IgD-negative memory B cell (primary cell): ENCODE results near the gene TTC9C. TPM values are rescaled to one million over a fixed set of nuclear protein-coding genes. Genes with fewer than 3 reads are reported as not detected.
"Not testable (repeated sequence)": the region's sequence is repeated elsewhere in the genome, so short reads cannot be mapped to it uniquely, and the experiment has no call there.

Experiments used
- H3K27ac Mint-ChIP-seq, 3 donors: one replicate each; pipeline ENCODE4 v1.8.0; 2020 to 2022; ENCODE audit warnings: mild to moderate bottlenecking in 3 of 3, mixed read lengths in 3 of 3, moderate library complexity in 1 of 3
- H3K27me3 Mint-ChIP-seq: one replicate; pipeline ENCODE4 v1.8.0; 2021; ENCODE audit warnings: mixed read lengths
- H3K36me3 Mint-ChIP-seq: one replicate; pipeline ENCODE4 v1.8.0; 2020; ENCODE audit warnings: mild to moderate bottlenecking, mixed read lengths
- H3K4me1 Mint-ChIP-seq, 3 donors: one replicate each; pipeline ENCODE4 v1.8.0; 2020 to 2022; ENCODE audit warnings: mixed read lengths in 3 of 3, mild to moderate bottlenecking in 1 of 3
- H3K4me3 Mint-ChIP-seq, 4 donors: one replicate each; pipeline ENCODE4 v1.8.0; 2020 to 2022; ENCODE audit warnings: mild to moderate bottlenecking in 4 of 4, mixed read lengths in 4 of 4, moderate library complexity in 3 of 4
- H3K9me3 Mint-ChIP-seq, 3 donors: one replicate each; pipeline ENCODE4 v1.8.0; 2020 to 2021; ENCODE audit warnings: mixed read lengths in 3 of 3, mild to moderate bottlenecking in 1 of 3
- polyA plus RNA-seq: library from polyadenylated mRNA; unstranded; fragments of 300-500 nt; fragmentation: Illumina TruSeq; gene quantifications from one replicate; pipeline ENCODE4 v1.2.3, GENCODE V29; 2021

TTC9C gene
- polyA plus RNA-seq, 1 donor from 2014 or later: 35.0 TPM

DNA sequence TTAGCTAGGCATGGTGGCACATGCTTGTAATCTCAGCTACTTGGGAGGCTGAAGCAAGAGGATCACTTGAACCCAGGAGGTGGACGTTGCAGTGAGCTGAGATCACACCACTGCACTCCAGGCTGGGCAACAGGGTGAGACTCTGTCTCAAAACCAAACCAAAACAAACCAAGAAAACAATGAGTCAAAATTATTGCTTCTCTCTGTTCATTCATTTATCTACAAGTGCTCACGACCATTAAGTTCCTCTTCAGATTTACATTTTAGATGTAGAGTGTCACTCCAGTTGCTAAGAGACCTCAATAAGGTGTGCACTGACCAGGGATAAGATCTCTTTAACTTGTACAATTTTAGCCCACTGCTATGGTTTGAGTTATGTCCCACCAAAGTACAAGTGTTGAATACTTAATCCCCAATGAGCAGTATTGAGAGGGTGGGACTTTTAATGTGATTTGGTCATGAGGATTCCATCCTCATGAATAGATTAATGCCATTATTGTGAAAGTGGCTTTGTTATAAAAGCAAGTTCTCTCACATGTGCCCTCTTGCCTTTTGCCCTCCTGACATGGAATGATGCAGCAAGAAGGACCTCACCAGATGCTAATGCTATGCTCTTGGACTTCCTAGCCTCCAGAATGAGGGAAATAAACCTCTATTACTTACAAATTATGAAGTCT, 8.8 kb upstream of the TTC9C start:
- H3K27me3 Mint-ChIP-seq: no peaks in the 10 kb centered on the region
- peak overlapping the region in 1 of 4 donors; percentile 36 for H3K4me3 Mint-ChIP-seq
- peak overlapping the region in 2 of 3 donors; percentile 15 to 75 for H3K27ac Mint-ChIP-seq
- peaks cover 10% of the 10 kb centered on the region for H3K36me3 Mint-ChIP-seq
- no peaks in the 10 kb centered on the region for H3K9me3 Mint-ChIP-seq
- peaks cover 15 to 23% (median 20%) of the 10 kb centered on the region in 3 donors for H3K4me1 Mint-ChIP-seq

DNA sequence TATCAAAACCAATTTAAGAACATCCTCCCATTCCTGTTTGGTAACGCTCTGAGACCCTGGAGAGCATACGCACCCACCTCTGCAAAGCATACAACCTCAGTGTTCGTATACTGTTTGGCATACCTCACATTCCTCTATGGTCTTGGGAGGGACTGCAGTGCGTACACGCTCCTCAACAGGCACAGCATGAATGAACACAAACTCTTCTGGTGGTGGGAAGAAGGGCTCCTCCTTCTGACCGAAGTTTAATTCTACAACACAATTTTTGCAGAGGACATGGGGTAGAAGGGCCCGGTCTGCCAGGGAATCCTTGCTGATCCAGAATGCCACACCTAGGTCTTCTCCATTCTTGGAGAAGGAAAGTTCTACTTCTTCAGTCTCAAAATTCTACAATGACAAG, 6.3 kb upstream of the TTC9C start:
- Mint-ChIP-seq H3K27me3 (no peaks in the 10 kb centered on the region), H3K4me3 (peak overlapping the region in 1 of 4 donors; percentile 40), H3K27ac (peak overlapping the region in 1 of 3 donors; percentile 31), H3K4me1 (peaks cover 29 to 35% (median 29%) of the 10 kb centered on the region in 3 donors), H3K36me3 (peaks cover 13% of the 10 kb centered on the region), H3K9me3 (no peaks in the 10 kb centered on the region)

- Mint-ChIP-seq H3K27me3 (no peaks in the 10 kb centered on the region), H3K4me1 (peaks cover 31 to 33% (median 32%) of the 10 kb centered on the region in 3 donors), H3K4me3 (peak overlapping the region in 3 of 4 donors; percentile 97 to 100 (median 99)), H3K36me3 (peaks cover 10% of the 10 kb centered on the region), H3K27ac (peak overlapping the region; percentile 75 to 99 (median 87)), H3K9me3 (no peaks in the 10 kb centered on the region)
These were observed 4.1 kb upstream of the TTC9C start for GRCh38 chr11:62724171-62724570.

DNA sequence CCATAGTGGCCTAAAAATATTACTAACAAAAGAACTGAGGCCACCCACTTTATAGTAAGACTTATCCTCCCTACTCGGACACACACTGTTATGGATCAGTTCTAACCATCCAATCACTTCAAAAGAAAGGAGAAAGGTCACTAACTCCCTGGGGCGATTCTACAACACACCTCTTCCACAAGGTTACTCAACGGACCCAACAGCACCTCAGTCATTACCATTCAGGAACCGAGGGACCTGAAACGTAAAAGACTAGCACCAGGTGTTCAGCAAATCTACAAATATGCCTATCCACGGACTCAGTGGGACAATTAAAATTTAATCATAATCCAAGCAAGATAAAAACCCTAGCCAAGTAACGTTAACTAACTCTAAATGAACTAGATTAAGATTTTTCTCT, 2.6 kb upstream of the TTC9C start:
- no peaks in the 10 kb centered on the region for H3K27me3 Mint-ChIP-seq
- H3K27ac Mint-ChIP-seq: peak overlapping the region; percentile 90 to 99 (median 93)
- peaks cover 8% of the 10 kb centered on the region for H3K36me3 Mint-ChIP-seq
- no peaks in the 10 kb centered on the region for H3K9me3 Mint-ChIP-seq
- H3K4me1 Mint-ChIP-seq: peaks cover 29 to 34% (median 33%) of the 10 kb centered on the region in 3 donors
- peak overlapping the region; percentile 97 to 100 (median 100) for H3K4me3 Mint-ChIP-seq

- peaks cover 26 to 33% (median 33%) of the 10 kb centered on the region in 3 donors for H3K4me1 Mint-ChIP-seq
- peaks cover 6% of the 10 kb centered on the region for H3K36me3 Mint-ChIP-seq
- H3K9me3 Mint-ChIP-seq: no peaks in the 10 kb centered on the region
- peak overlapping the region; percentile 97 to 100 (median 100) for H3K4me3 Mint-ChIP-seq
- H3K27ac Mint-ChIP-seq: peak overlapping the region; percentile 90 to 99 (median 93)
- no peaks in the 10 kb centered on the region for H3K27me3 Mint-ChIP-seq
These were observed 2.0 kb upstream of the TTC9C start for GRCh38 chr11:62726156-62726914.

GRCh38 chr11:62726915-62727164, 1.4 kb upstream of the TTC9C start:
- Mint-ChIP-seq H3K27me3 (no peaks in the 10 kb centered on the region), H3K36me3 (peaks cover 6% of the 10 kb centered on the region), H3K4me1 (peaks cover 26 to 33% (median 33%) of the 10 kb centered on the region in 3 donors), H3K27ac (peak overlapping the region; percentile 90 to 99 (median 99)), H3K9me3 (no peaks in the 10 kb centered on the region), H3K4me3 (peak overlapping the region; percentile 97 to 100 (median 100))

DNA sequence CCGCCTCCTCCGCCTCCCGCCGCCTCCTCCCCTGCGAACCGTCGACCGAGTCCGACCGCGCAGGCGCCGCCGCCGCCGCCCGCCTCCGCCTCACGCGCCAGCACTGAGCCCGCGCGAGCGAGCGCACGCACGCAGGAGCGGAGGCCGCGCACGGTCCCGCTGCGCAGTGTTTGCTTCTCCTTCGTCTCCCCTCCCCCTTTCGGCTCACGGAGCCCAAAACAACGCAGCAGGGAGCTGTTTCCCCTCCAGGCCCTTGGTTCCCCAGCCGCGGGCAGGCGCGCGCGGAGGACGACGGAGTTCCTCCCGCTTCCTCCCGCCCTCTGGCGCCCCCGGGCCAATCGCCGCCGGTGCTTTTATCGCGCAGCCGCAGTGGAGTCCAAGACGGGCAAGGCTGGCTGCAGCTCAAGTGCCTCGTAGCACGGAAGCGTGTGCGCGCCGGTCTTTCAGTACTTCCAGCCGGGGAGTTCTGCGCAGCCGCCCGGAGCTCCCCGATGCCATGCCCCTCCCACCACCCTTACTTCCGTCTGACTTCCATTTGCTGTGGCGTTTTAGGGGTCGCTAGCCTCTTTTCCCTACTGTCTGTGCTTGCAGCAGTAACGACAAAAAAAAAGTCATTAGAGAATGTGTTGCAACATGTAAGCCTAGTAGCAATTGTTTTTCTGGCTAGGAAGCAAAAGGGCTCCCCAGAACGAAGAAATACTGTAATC, 968 bp upstream of the TTC9C start, which contains the start of gene HNRNPUL2:
Gene HNRNPUL2, minus strand, starts transcription at position 293 of the 707 bp plus-strand sequence. CDS start 301 bp downstream, outside the sequence.
- peak within 1 kb of the TSS; percentile 97 to 100 (median 100) for H3K4me3 Mint-ChIP-seq
- H3K9me3 Mint-ChIP-seq: no peaks in the 10 kb centered on the region
- H3K27ac Mint-ChIP-seq: peak within 1 kb of the TSS; percentile 99
- peaks cover 25 to 33% (median 30%) of the 10 kb centered on the region in 3 donors for H3K4me1 Mint-ChIP-seq
- peaks cover 5% of the 10 kb centered on the region for H3K36me3 Mint-ChIP-seq
- H3K27me3 Mint-ChIP-seq: no peaks in the 10 kb centered on the region

GRCh38 chr11:62727872-62728170, 465 bp upstream of the TTC9C start:
- Mint-ChIP-seq H3K4me1 (peaks cover 23 to 34% (median 30%) of the 10 kb centered on the region in 3 donors), H3K4me3 (peak overlapping the region; percentile 97 to 100 (median 100)), H3K27ac (peak overlapping the region; percentile 99), H3K36me3 (peaks cover 5% of the 10 kb centered on the region), H3K9me3 (no peaks in the 10 kb centered on the region), H3K27me3 (no peaks in the 10 kb centered on the region)

DNA sequence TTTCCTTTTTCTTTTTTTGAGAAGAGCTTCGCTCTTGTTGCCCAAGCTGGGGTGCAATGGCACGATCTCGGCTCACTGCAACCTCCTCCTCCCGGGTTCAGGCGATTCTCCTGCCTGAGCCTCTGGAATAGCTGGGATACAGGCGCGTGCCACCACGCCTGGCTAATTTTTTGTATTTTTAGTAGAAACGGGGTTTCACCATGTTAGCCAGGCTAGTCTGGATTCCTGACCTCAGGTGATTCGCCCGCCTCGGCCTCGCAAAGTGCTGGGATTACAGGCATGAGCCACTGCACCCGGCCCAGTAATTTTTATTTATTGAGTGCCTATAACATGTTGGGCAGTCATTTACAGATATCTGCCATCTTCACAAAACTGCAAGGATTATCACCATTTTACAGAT, 1.8 kb downstream of the TTC9C start:
- peak overlapping the region; percentile 77 to 100 (median 93) for H3K4me3 Mint-ChIP-seq
- not testable (repeated sequence) for H3K27me3 Mint-ChIP-seq, H3K9me3 Mint-ChIP-seq, H3K27ac Mint-ChIP-seq, H3K36me3 Mint-ChIP-seq
- peaks cover 11 to 25% (median 20%) of the 10 kb centered on the region in 3 donors for H3K4me1 Mint-ChIP-seq

GRCh38 chr11:62732830-62733229, 4.5 kb downstream of the TTC9C start:
- no peaks in the 10 kb centered on the region for H3K9me3 Mint-ChIP-seq
- H3K27ac Mint-ChIP-seq: peak overlapping the region in 1 of 3 donors; percentile 62
- H3K36me3 Mint-ChIP-seq: no peaks in the 10 kb centered on the region
- no peaks in the 10 kb centered on the region for H3K27me3 Mint-ChIP-seq
- peaks cover 4 to 15% (median 15%) of the 10 kb centered on the region in 3 donors for H3K4me1 Mint-ChIP-seq
- H3K4me3 Mint-ChIP-seq: peak overlapping the region in 2 of 4 donors; percentile 23 to 28

DNA sequence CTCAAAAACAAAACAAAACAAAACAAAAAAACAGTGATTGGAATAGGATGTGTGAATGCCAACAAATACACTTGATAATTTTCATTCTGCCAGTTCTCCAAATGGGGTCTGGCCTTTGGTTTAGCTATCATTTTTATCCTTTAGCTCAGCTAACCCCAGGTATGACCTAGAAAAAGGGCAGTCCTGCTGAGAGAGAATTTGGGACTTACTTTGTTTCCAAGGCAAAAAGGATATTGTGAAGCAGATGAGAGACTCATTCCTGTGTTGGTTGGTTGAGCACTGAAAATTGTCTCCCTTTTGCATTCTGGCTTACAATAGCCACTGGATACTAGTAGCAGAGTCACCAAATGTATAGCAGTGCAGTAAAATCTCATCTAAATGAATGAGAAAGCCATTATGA, 8.9 kb downstream of the TTC9C start:
- Mint-ChIP-seq H3K36me3 (no peaks in the 10 kb centered on the region), H3K27ac (no peak overlapping the region), H3K4me3 (no peak overlapping the region), H3K4me1 (peaks cover 2 to 7% (median 5%) of the 10 kb centered on the region in 3 donors), H3K9me3 (no peaks in the 10 kb centered on the region), H3K27me3 (no peaks in the 10 kb centered on the region)

DNA sequence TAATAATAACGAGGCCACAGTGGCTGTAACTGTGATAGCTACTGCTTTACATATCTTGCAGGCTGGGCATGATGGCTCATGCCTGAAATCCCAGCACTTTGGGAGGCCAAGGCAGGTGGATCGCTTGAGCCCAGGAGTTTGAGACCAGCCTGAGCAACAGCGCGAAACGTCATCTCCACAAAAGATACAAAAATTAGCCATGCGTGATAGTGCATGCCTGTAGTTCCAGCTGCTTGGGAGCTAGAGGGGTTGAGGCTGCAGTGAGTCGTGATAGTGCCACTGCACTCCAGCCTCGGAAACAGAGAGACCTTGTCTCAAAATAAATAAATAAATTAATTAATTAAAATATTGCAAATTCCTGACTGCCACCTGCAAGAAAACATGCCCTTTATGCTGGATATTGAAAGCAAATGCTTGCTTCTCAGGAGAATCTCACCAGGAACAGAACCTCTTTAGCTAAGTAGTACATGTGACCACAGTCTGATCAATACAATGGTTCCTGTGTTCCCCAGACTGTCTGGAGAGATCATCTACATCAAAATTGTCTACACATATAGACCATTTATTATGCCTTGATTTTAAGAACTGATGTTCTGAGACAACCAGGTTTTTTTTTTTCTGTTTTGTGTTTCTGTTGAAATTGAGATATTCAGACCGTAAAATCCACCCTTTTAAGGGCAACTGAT, 19.3 kb downstream of the TTC9C start:
- peak overlapping the region in 1 of 4 donors; percentile 13 for H3K4me3 Mint-ChIP-seq
- peaks cover 5 to 16% (median 5%) of the 10 kb centered on the region in 3 donors for H3K4me1 Mint-ChIP-seq
- H3K27ac Mint-ChIP-seq: no peak overlapping the region
- H3K27me3 Mint-ChIP-seq: no peaks in the 10 kb centered on the region
- no peaks in the 10 kb centered on the region for H3K36me3 Mint-ChIP-seq
- no peaks in the 10 kb centered on the region for H3K9me3 Mint-ChIP-seq

DNA sequence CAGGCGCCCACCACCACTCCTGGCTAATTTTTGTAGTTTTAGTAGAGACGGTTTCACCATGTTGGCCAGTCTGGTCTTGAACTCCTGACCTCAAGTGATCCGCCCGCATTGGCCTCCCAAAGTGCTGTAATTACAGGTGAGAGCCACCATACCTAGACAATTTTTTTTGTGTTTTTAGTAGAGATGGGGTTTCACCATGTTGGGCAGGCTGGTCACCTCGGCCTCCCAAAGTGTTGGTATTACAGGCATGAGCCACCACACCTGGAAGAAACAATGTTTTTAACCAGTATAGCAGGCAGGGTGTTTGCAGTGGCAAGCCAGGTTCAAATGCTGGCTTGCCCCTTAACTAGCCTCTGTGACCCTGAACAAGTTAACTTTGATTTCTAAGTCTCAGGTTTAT, 21.6 kb downstream of the TTC9C start:
- H3K4me3 Mint-ChIP-seq, H3K36me3 Mint-ChIP-seq: not testable (repeated sequence)
- H3K27ac Mint-ChIP-seq: peak overlapping the region in 1 of 3 donors; percentile 53

DNA sequence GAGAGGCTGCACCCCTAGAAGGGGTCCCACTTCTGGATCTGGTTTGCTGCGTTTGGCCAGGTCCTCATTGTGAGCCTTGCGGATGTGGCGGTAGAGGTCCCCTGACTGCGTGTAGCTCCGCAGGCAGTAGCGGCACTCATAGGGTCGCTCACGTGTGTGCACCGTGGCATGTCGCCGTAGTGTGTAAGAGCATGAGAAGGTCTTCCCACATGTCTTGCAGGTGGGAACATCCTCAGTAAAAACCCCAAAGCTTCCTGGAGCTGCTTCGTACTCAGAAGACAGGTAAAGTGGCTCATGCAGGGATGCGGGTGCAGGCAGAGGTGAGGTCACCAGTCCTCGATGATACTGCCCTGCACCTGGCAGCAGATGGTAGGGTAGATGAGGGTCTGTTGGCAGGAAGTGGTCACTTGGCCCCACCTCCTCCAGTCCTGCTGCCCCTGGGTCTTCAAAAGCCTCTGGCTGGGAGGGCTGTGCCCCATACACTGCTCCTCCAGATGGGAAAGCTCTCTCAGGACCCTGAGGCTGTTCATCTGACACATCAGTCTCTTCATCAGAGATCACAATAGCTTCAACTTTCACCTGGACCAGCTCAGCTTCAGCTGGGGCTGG, 24.0 kb downstream of the TTC9C start:
- Mint-ChIP-seq H3K4me3 (peak overlapping the region in 1 of 4 donors; percentile 8), H3K36me3 (no peaks in the 10 kb centered on the region), H3K4me1 (peaks cover 5 to 28% (median 12%) of the 10 kb centered on the region in 3 donors), H3K9me3 (no peaks in the 10 kb centered on the region), H3K27me3 (no peaks in the 10 kb centered on the region), H3K27ac (no peak overlapping the region)

More for the DNA sequence above, 21.6 kb downstream of the TTC9C start:
- H3K9me3 Mint-ChIP-seq, H3K27me3 Mint-ChIP-seq: not testable (repeated sequence)
- H3K4me1 Mint-ChIP-seq: peaks cover 5 to 26% (median 12%) of the 10 kb centered on the region in 3 donors
